WTC11 (cell line): ENCODE measurements around the gene CNPY1.

Experiments used
- FOXP1 ChIP-seq: sonication (generic); formaldehyde crosslinking; IDR thresholded peaks from 2 replicates; pipeline ENCODE4 v1.8.0; 2022; ENCODE audit warnings: missing genetic modification reagents, mild to moderate bottlenecking, moderate library complexity, borderline replicate concordance
- NR3C1 ChIP-seq: sonication (generic); formaldehyde crosslinking; conservative IDR thresholded peaks from 2 replicates; pipeline ENCODE4 v1.8.1; 2023; ENCODE audit warnings: low read depth, mild to moderate bottlenecking, missing genetic modification reagents
- SMAD4 ChIP-seq: sonication (generic); formaldehyde crosslinking; IDR thresholded peaks from 2 replicates; pipeline ENCODE4 v1.8.0; 2022; ENCODE audit warnings: mild to moderate bottlenecking, missing genetic modification reagents

DNA sequence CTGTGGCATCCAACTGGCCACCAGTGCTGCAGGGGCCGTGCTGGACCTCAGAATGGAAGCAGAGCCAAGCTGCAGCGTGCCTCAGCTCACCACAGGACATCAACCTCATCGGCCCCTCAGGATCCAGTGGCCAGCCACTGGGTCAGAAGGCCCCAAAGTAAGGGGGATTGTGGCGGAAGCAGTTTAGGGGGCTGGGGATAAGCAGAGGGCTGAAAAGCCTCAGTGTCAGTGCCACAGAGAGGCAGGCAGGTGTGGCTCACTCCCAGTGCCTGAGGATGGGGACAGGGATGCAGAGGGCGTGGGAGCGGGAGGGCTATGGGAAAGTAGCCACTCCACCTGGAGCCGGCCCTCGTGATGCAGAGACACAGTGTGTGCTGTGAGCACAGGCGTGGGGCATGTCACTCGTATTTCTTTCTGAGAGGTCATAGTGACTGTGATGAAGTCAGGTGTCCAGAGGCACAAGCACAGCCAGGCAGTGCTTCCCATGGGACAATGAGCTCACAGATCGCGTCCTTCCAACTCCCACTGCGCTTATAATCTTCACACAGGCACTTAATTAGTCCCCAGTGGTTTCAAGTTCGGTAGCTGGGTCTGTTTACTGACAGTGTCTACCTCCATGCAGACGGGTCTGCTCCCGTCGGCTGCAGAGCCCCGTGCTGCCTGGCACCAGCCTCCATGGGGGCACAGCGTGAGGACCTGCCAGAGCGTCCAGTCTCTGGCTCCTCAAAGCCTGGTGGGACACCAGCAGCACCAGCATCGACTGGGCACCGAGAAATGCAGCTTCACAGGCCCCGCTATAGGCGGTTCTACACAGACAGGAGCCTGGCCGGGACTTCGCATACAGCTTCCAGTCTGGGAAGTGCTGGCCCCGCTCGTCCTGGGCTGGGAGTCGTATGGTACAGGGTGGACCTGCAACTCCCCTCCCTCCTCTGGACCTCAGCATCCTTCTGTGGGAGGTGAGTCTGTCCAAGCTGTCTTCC lies 42.9 kb upstream of the CNPY1 start:
- TF ChIP-seq SMAD4 (CRISPR knock-in tag): no peak
- TF ChIP-seq NR3C1 (CRISPR knock-in tag): no peak
- no peak for TF ChIP-seq FOXP1
